HS-5 (cell line): ENCODE measurements around the gene RAD51C.
A peak's percentile ranks its signal among the peaks of the same experiment; 100 is the strongest.
"Not testable (repeated sequence)": the region's sequence is repeated elsewhere in the genome, so short reads cannot be mapped to it uniquely, and the experiment has no call there.

Experiments
- DNase-seq: peaks from one replicate; pipeline ENCODE4 v3.0.0-alpha.2; 2012; ENCODE audit warnings: low read depth

RAD51C gene

GRCh38 chr17:58692239-58693055 is at the start of gene RAD51C:
RAD51C (plus strand) TSS chr17:58692602; CDS start chr17:58692644, 42 bp downstream.
- peak; percentile 31 for DNase-seq

DNA sequence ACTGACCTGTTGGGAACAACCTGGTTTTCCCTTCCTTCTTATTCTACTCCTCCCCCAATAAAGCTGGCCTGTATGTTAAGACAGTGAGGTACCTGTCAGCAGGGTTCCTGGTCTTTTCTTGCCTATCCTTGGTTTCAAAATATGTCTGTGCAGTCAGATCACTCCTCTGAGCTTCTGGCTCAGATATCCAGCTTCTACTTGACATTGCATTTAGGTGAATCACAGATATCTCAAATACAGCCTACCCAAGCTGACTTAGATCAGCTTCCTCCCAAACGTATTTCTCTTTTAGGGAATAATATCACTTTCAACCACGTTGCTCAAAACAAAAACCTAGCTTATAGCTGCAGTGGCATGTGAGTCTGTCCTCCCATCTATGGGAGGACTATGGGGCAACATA is 49.3 kb upstream of the RAD51C start:
- peak; percentile 68 for DNase-seq

DNA sequence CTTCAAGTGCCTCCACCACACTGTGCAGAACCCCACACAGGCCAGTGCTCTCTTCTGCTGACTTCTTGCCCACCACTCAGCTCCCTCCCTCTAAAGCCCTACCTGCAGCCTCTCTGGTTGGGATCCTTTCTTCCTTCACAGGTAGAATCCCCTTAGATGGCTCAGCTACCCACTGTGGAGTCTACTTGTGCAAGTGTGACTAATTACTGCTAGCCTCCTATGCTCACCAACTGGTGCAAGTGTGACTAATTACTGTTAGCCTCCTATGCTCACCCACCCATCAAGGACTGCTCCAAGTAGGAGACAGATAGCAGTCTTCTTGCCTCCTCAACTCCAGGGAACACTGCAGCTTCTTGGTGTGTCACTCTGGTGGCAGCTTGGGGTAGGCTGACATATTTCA is 44.2 kb upstream of the RAD51C start:
- no peak for DNase-seq

- DNase-seq = not testable (repeated sequence)
These were observed 34.2 kb upstream of the RAD51C start for GRCh38 chr17:58657962-58658803.

DNA sequence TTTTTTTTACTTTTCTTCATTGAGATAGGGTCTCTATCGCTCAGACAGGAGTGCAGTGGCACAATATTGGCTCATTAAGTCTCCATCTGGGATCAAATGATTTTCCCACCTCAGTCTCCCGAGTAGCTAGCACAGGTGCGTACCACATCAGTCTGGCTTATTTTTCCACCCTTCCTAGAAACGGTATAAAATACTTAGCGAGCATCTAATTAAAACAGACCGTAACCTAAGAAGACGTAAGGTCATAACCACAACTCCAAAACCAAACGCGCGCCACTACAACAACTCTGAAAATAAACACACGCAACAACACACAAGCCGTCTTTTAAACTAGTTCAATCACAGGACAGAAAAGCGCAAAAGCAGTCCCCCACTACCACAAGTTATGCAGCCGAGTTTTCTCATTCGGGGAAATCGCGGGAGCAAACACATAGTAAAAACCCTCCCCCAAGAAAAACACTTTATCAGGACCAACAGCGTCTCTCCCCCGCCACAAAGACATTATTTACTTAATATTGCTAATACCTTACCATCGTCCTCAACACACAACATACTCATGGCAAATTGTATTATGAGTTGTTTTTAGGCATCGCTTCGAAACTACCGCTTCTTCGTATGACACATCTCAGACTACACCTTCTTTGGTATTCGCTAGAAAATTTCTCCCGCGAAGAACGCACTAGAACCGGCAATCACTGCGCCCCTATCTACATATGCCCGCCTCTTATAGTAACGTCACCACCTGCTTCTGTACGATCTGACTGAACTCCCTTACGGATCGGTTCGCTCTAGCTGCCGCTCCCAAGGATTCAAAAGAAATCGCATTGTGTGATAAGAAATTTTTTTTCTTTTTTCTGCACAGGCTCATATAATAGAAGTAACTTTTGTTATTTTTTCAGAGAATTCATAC is 33.3 kb upstream of the RAD51C start:
- DNase-seq = peak; percentile 61

- not testable (repeated sequence) for DNase-seq
These were observed 32.7 kb upstream of the RAD51C start for GRCh38 chr17:58659714-58660084.

DNA sequence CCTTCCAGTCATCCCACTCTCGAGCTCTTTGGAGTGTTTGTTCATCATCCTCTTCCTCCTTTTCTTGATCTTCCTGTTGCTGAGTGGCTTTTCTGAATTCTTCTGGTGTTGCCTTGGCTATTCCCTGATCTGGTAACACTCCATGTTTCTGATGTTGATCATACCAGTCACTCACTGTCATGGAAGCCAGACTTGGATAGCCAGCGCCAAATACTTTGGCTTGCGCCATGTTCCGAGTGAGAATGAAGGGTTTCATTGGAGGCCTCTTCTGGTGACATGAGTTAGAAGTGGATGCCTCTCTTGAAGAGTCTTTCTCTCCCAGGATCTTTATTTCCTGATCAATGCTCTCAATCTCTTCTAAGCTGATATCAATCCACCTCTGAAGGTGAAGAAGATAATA is 31.8 kb upstream of the RAD51C start:
- DNase-seq = no peak

- no peak for DNase-seq
These were observed 30.9 kb upstream of the RAD51C start for GRCh38 chr17:58661499-58661898.

DNA sequence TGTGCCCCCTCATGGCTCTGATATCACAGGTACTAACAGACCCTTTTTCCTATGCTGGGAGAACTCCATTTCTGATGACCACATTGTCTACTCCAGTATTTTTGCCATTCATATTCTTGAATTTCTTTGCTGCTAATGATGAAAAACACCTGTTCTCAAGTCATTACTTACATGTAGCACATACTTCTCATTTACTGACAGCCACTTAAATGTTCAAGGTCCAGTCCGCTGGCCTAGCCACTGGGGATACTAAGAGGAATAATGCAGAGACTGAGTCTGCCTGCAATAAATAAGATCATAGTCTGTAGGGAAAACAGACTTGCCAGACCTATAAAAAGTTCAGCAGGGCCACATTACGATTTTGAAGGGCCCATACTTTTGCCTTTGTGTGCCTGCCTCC is 28.1 kb upstream of the RAD51C start:
- no peak for DNase-seq

- DNase-seq = no peak
These were observed 26.2 kb upstream of the RAD51C start for GRCh38 chr17:58665946-58666857.

GRCh38 chr17:58666858-58667267 is 25.5 kb upstream of the RAD51C start:
- DNase-seq = no peak

DNA sequence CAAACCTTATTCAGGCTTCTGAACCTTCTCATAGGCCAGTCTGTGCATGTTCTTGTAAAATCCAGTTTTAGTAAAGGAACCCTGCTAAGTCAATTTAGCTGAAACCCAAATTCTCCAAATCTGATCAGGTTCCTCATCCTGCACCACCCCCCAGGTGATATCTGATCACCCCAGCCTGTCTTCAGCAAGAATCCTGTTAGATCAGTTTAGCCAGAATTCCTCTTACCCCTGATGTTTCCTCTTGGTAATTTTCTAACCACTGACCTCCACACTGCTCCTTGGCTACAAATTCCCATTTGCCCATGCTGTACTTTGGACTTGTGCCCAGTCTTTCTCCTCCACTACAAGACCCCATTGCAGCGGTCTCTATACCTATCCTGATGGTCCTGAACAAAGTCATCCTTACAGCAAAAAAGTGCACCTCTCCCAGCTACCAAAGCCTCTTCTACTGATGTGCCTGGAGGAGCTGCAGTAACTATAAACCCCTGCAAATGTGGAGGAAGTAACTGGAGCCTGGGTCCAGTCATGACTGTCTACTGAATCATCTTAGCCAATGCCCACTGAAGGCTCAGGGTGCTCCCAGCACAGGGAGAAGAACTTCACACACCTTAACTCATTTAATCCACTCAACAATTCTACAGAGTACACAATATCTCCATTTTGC is 24.3 kb upstream of the RAD51C start:
- DNase-seq = no peak

DNA sequence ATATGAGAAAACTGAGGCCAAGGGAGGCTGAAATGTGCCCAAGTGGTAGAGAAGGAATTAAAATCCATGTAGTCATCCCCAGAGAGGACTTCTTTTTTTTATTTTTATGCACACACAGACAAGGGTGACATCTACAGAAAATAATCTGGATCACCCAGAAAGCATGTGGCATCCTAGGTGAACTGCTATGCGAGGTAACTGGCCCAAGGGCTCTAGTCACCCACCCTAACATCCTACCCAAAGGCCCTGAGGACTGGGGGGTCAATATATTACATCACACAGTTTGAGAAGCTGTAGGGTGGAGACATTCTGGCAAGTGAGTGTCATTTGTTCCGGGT is 23.8 kb upstream of the RAD51C start:
- no peak for DNase-seq

- no peak for DNase-seq
These were observed 22.5 kb upstream of the RAD51C start for GRCh38 chr17:58669853-58670252.

DNA sequence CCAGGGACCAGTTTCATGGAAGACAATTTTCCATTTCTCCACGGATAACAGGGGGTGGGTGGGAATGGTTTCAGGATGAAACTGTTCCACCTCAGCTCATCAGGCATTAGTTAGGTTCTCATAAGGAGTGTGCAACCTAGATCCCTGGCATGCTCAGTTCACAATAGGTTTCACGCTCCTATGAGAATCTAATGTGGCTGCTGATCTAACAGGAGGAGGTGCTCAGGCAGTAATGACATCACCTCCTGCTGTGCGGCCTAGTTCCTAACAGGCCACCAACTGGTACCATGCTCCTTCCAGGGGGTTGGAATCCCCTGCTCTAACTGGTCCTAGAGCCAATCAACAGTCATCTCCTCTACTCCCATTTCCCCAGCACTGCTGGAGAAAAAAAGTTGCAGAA is 20.4 kb upstream of the RAD51C start:
- DNase-seq = no peak

DNA sequence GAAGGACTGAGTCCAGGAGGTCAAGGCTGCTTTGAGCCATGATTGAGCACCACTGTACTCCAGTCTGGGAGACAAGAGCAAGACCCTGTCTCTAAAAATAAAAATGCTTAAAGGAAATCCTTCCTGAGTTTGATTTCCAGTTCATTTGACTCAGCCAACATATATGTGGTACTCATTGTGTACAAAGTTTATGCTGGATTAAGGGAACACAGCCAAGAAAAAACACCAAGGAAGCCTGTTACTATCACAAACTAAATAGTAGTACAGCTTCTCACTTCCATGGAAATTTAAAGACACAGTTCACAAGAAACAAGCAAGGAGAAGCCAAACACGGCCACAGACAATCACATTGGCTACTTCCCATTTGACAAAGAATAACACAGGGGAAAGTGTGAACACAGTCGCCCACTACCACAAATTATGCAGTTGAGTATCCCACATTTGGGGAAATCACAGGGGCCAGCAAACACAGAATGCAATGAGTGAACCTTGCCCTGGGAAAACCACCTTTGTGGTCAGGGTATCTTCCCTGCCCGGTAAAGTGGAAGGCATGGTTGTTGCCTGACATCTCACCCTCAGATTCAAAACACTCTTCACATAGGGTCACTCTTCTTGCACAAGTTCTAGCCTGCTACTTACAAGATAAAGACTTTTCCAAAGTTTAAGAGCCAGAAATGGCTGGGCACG is 15.1 kb upstream of the RAD51C start:
- no peak for DNase-seq

DNA sequence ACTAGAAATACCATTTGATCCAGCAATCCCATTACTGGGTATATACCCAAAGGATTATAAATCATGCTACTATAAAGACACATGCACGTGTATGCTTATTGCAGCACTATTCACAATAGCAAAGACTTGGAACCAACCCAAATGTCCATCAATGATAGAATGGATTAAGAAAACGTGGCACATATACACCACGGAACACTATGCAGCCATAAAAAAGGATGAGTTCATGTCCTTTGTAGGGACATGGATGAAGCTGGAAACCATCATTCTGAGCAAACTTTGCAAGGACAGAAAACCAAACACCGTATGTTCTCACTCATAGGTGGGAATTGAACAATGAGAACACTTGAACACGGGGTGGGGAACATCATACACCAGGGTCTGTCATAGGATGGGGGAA is 14.1 kb upstream of the RAD51C start:
- not testable (repeated sequence) for DNase-seq

GRCh38 chr17:58679263-58680037 is 13.0 kb upstream of the RAD51C start:
- no peak for DNase-seq

GRCh38 chr17:58680038-58680369 is 12.4 kb upstream of the RAD51C start:
- no peak for DNase-seq
